GM12892 (cell line): Measurements from ENCODE around the gene ATP2B2.

Source experiments
- POLR2A ChIP-seq: IDR thresholded peaks from 2 replicates; pipeline ENCODE4 v1.6.1; 2011; ENCODE audit warnings: low read depth, low read length, control low read depth
- POLR2AphosphoS5 ChIP-seq: IDR thresholded peaks from 2 replicates; pipeline ENCODE4 v1.6.1; 2011; ENCODE audit warnings: low read depth, low read length, control low read depth

- no peak for TF ChIP-seq POLR2AphosphoS5
- TF ChIP-seq POLR2A: no peak
Observed at GRCh38 chr3:10534066-10534465, 28.7 kb upstream of the ATP2B2 start.
